Endometrium (tissue), 2 donors: ENCODE results near the gene IRF2BPL.
"Not testable (repeated sequence)": the region's sequence is repeated elsewhere in the genome, so short reads cannot be mapped to it uniquely, and the experiment has no call there.

ENCODE experiments used
- FAIRE-seq: peaks from 2 replicates; lab custom pipeline; 2012; peaks lifted over from hg19 to GRCh38; lab: Jason Lieb, UNC
- donor health status: control.
- donor health status: control.

Gene IRF2BPL

GRCh38 chr14:77033622-77034589, 5.4 kb upstream of the IRF2BPL start:
- FAIRE-seq, result no peak

GRCh38 chr14:77032844-77033621, 4.5 kb upstream of the IRF2BPL start:
- FAIRE-seq, result no peak

GRCh38 chr14:77032491-77032843, 4.0 kb upstream of the IRF2BPL start:
- FAIRE-seq, result no peak

- FAIRE-seq, result no peak
Measured at GRCh38 chr14:77031759-77032490, 3.4 kb upstream of the IRF2BPL start.

- FAIRE-seq, result no peak
Measured at GRCh38 chr14:77027538-77028383, 747 bp downstream of the IRF2BPL start.

GRCh38 chr14:77026930-77027537, 1.5 kb downstream of the IRF2BPL start:
- no peak for FAIRE-seq

GRCh38 chr14:77026166-77026929, 2.2 kb downstream of the IRF2BPL start:
- no peak for FAIRE-seq

- FAIRE-seq, result no peak
Measured at GRCh38 chr14:77025744-77026165, 2.8 kb downstream of the IRF2BPL start.

- FAIRE-seq, result no peak
Measured at GRCh38 chr14:77024171-77024691, 4.3 kb downstream of the IRF2BPL start.

- FAIRE-seq, result no peak
Measured at GRCh38 chr14:77023001-77023996, 5.2 kb downstream of the IRF2BPL start.

GRCh38 chr14:77022236-77022852, 6.2 kb downstream of the IRF2BPL start:
- no peak for FAIRE-seq

- not testable (repeated sequence) for FAIRE-seq
Measured at GRCh38 chr14:77021424-77021823, 7.1 kb downstream of the IRF2BPL start.

GRCh38 chr14:77018785-77019184, 9.7 kb downstream of the IRF2BPL start:
- FAIRE-seq, result no peak

GRCh38 chr14:77017666-77018065, 10.8 kb downstream of the IRF2BPL start:
- no peak for FAIRE-seq

- FAIRE-seq, result no peak
Measured at GRCh38 chr14:77014734-77015133, 13.8 kb downstream of the IRF2BPL start.

GRCh38 chr14:77014004-77014604, 14.4 kb downstream of the IRF2BPL start:
- no peak for FAIRE-seq

GRCh38 chr14:77012193-77012765, 16.2 kb downstream of the IRF2BPL start:
- no peak for FAIRE-seq
